H1 (cell line): ENCODE measurements around the gene CNOT3.

Experiments used
- CBX5 ChIP-seq: fragments of 300-800, 300-1000 bp; sonication (generic); IDR thresholded peaks from 2 replicates; pipeline ENCODE4 v1.7.1; 2016; ENCODE audit warnings: antibody characterized with exemption, low read length, low read depth
- CHD2 ChIP-seq: IDR thresholded peaks from 2 replicates; pipeline ENCODE4 v1.6.1; 2012; ENCODE audit warnings: low read length, improper control_type of control experiment
- CREB1 ChIP-seq: IDR thresholded peaks from 2 replicates; pipeline ENCODE4 v1.6.1; 2012; ENCODE audit warnings: inconsistent platforms
- KDM5A ChIP-seq: fragments of 200-600 bp; IDR thresholded peaks from 2 replicates; pipeline ENCODE4 v1.7.1; 2012; ENCODE audit warnings: mild to moderate bottlenecking, low read length, inconsistent platforms, mixed read lengths
- PHF8 ChIP-seq: fragments of 200-600 bp; sonication (generic); conservative IDR thresholded peaks from 2 replicates; pipeline ENCODE4 v1.7.1; 2012; ENCODE audit warnings: low read depth, mild to moderate bottlenecking, inconsistent platforms, low read length, moderate library complexity

- TF ChIP-seq CREB1 (no peak), KDM5A (no peak), CHD2 (no peak), PHF8 (no peak), CBX5 (no peak)
Measured at GRCh38 chr19:54104998-54105715, 32.4 kb upstream of the CNOT3 start.
